ENCODE data around the gene SPECC1L. TPM values are rescaled to one million over a fixed set of nuclear protein-coding genes. Genes with fewer than 3 reads are reported as not detected.

SPECC1L gene
- total and polyA plus RNA-seq, 10 donors = 5.0 to 65.4 (median 41.5) TPM

DNA sequence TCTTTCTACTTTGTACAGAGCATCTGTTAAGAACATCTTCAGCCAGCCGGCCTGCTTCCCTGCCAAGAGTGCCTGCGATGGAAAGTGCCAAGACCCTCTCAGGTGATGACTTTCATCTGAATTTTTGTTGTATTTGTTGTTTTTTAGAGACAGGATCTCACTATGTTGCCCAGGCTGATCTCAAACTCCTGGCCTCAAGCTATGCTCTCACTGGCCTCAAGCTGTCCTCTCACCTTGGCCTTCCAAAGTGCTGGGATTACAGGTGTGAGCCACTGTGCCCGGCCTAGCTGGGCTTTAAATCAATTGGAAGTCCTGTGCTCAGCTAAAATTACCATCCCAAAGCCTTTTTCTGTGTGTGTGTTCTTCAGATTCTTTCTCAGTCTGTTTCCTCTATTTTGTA, 92.6 kb downstream of the SPECC1L start:
- Histone ChIP-seq H3K9me3 (no peaks in the 10 kb centered on the region), H3K36me3 (peaks cover 0 to 100% (median 66%) of the 10 kb centered on the region in 6 donors), H3K27me3 (replicated peaks in 1 of 7) (no peaks in the 10 kb centered on the region), H3K4me1 (peaks cover 0 to 13% (median 5%) of the 10 kb centered on the region in 6 donors), H3K4me3 (no peak overlapping the region), H3K27ac (no peak overlapping the region)
- DNase-seq = no peak
- TF ChIP-seq POLR2AphosphoS5 (IDR thresholded peaks at IDR 0.05) = no peak
- TF ChIP-seq, protein P1, sequence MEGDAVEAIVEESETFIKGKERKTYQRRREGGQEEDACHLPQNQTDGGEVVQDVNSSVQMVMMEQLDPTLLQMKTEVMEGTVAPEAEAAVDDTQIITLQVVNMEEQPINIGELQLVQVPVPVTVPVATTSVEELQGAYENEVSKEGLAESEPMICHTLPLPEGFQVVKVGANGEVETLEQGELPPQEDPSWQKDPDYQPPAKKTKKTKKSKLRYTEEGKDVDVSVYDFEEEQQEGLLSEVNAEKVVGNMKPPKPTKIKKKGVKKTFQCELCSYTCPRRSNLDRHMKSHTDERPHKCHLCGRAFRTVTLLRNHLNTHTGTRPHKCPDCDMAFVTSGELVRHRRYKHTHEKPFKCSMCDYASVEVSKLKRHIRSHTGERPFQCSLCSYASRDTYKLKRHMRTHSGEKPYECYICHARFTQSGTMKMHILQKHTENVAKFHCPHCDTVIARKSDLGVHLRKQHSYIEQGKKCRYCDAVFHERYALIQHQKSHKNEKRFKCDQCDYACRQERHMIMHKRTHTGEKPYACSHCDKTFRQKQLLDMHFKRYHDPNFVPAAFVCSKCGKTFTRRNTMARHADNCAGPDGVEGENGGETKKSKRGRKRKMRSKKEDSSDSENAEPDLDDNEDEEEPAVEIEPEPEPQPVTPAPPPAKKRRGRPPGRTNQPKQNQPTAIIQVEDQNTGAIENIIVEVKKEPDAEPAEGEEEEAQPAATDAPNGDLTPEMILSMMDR (IDR thresholded peaks at IDR 0.05 in 8 of 11, conservative IDR thresholded peaks at IDR 0.05 in 3 of 11) = no peak
- TF ChIP-seq POLR2A (IDR thresholded peaks at IDR 0.05) = no peak
- WGBS, 5 donors = 94 to 100% (median 98%) methylated on average over 3 of the region's 3 CpGs
- intact Hi-C loops (cut with DNase I; ENCODE audit: low total_unique reads) = no loop called here

DNA sequence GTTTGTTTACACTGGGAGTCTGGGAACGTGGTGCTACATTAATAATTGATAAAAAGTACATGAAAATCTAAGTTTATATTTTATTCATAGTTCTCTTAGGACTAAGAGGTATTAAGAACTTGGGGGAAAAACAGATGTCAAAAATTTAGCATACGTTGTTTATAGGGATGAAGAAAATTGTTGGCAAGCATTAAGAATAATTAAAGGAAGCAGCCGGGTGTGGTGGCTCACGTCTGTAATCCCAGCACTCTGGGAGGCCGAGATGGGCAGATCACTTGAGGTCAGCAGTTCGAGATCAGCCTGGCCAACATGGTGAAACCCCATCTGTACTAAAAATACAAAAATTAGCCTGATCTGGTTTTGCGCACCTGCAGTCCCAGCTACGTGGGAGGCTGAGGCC, 96.1 kb downstream of the SPECC1L start:
- peaks cover 3 to 100% (median 89%) of the 10 kb centered on the region in 6 donors for H3K36me3 ChIP-seq
- DNase-seq = no peak
- intact Hi-C loops (cut with DNase I; ENCODE audit: low total_unique reads) = no loop called here
- TF ChIP-seq POLR2A (IDR thresholded peaks at IDR 0.05) (no peak), POLR2AphosphoS5 (IDR thresholded peaks at IDR 0.05) (no peak)
- TF ChIP-seq, protein P1 (IDR thresholded peaks at IDR 0.05 in 8 of 11, conservative IDR thresholded peaks at IDR 0.05 in 3 of 11) = no peak
- no peaks in the 10 kb centered on the region for H3K9me3 ChIP-seq
- H3K4me3 ChIP-seq = no peak overlapping the region
- no peak overlapping the region for H3K27ac ChIP-seq
- WGBS, 5 donors = 81 to 87% (median 85%) methylated on average over 8 of the region's 8 CpGs
- H3K27me3 ChIP-seq (replicated peaks in 1 of 7) = no peaks in the 10 kb centered on the region
- no peaks in the 10 kb centered on the region for H3K4me1 ChIP-seq

DNA sequence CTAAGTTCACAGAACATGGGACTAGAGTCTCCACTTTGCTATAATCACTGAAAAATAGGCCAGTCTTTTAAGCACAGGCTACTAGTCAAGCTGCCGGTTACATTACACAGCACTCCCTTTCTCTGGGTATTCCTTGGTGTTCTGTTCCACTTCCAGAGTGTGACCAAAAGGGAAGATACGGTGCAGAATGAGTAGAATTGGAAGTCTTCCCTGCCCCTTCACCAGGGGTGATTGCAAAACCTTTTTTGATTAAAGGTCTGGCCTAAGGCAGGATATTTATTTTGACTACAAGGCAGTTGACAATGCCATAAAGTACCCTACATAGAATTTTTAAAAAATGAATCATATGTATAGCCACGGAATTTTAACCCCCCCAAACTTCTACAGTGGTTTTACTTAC, 97.2 kb downstream of the SPECC1L start:
- H3K9me3 ChIP-seq = no peaks in the 10 kb centered on the region
- TF ChIP-seq, protein P1 (IDR thresholded peaks at IDR 0.05 in 8 of 11, conservative IDR thresholded peaks at IDR 0.05 in 3 of 11) = no peak
- TF ChIP-seq POLR2AphosphoS5 (IDR thresholded peaks at IDR 0.05) (no peak), POLR2A (IDR thresholded peaks at IDR 0.05) (no peak)
- no peaks in the 10 kb centered on the region for H3K4me1 ChIP-seq
- H3K4me3 ChIP-seq = no peak overlapping the region
- H3K36me3 ChIP-seq = peaks cover 3 to 100% (median 91%) of the 10 kb centered on the region in 6 donors
- WGBS, 5 donors = 74 to 94% (median 85%) methylated on average over 3 of the region's 3 CpGs
- no peaks in the 10 kb centered on the region for H3K27me3 ChIP-seq (replicated peaks in 1 of 7)
- intact Hi-C loops (cut with DNase I; ENCODE audit: low total_unique reads) = no loop called here
- no peak overlapping the region for H3K27ac ChIP-seq
- DNase-seq = no peak

DNA sequence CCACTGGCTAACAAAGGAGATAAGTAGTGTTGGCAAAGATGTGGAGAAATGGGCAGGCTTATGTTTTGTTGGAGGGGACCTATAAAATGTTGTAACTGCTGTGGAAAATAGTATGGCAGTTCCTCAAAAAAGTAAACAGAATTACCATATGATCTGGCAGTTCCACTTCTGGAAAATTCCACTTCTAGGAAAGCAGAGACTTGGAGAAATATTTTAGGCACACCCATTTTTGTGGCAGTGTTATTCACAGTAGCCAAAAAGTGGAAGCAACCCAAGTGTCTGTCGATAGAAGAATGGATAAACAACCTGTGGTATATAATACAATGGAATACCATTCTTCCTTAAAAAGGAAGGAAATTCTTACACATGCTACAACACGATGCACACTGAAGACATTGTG, 99.8 kb downstream of the SPECC1L start:
- Histone ChIP-seq H3K9me3 (no peaks in the 10 kb centered on the region), H3K27me3 (replicated peaks in 1 of 7) (no peaks in the 10 kb centered on the region), H3K36me3 (peaks cover 3 to 90% (median 71%) of the 10 kb centered on the region in 6 donors), H3K27ac (no peak overlapping the region), H3K4me3 (no peak overlapping the region), H3K4me1 (no peaks in the 10 kb centered on the region)
- WGBS, 5 donors = 44 to 76% (median 57%) methylated on average over 2 of the region's 2 CpGs
- intact Hi-C loops (cut with DNase I; ENCODE audit: low total_unique reads) = no loop called here
- TF ChIP-seq POLR2AphosphoS5 (IDR thresholded peaks at IDR 0.05) = no peak
- TF ChIP-seq, protein P1 (IDR thresholded peaks at IDR 0.05 in 8 of 11, conservative IDR thresholded peaks at IDR 0.05 in 3 of 11) = no peak
- no peak for TF ChIP-seq POLR2A (IDR thresholded peaks at IDR 0.05)
- no peak for DNase-seq
